B cell (primary cell): ENCODE results near the gene PMPCA. TPM values are rescaled to one million over a fixed set of nuclear protein-coding genes. Genes with fewer than 3 reads are reported as not detected.

Source experiments
- ATAC-seq: fragments of 200-7000 bp; cut with Tn5 transposase; one replicate; pipeline ENCODE4 v1.10.0; 2021; ENCODE audit warnings: low read depth, mild to moderate bottlenecking, moderate number of reproducible peaks, moderate library complexity
- CTCF ChIA-PET: fragments of 350-600 bp; sonication (Branson Sonifier 250); formaldehyde crosslinking; loops from one replicate; lab custom pipeline; 2021; ENCODE audit warnings: antibody characterized with exemption, inconsistent platforms; lab: Charles Lee
- POLR2A ChIA-PET: fragments of 350-600 bp; sonication (Branson Sonifier 250); formaldehyde crosslinking; loops from one replicate; lab custom pipeline; 2021; ENCODE audit warnings: antibody characterized with exemption; lab: Charles Lee
- DNase-seq: peaks from one replicate; pipeline ENCODE4 v3.0.0; 2013
- H2AFZ ChIP-seq: 2 replicates; pipeline ENCODE4 v1.6.1; 2012; ENCODE audit warnings: mild to moderate bottlenecking, low read depth, low read length; ENCODE audit not compliant: insufficient read depth, poor library complexity, severe bottlenecking
- H3K27ac ChIP-seq, 2 donors: 1 replicate in 1 of 2; 2 replicates in 1 of 2; pipeline ENCODE4 v1.5.1; 2012 to 2013; ENCODE audit warnings: low read length in 2 of 2, mild to moderate bottlenecking in 2 of 2, moderate library complexity in 1 of 2
- H3K27me3 ChIP-seq, 4 experiments: fragments of 200-600 bp in 1 of 4; sonication (generic) in 1 of 4; replicated peaks in 1 of 4; 1 replicate in 2 of 4; 2 replicates in 2 of 4; pipeline versions ENCODE4 v1.6.1 to v1.7.0; 2013 to 2016; ENCODE audit warnings: low read length in 3 of 4, mild to moderate bottlenecking in 2 of 4, mixed read lengths in 1 of 4, moderate library complexity in 1 of 4; ENCODE audit not compliant: insufficient read depth in 4 of 4, control insufficient read depth in 3 of 4; ENCODE audit errors: control extremely low read depth in 1 of 4
- H3K36me3 ChIP-seq, 2 experiments: replicated peaks in 1 of 2; 1 replicate in 1 of 2; 2 replicates in 1 of 2; pipeline versions ENCODE4 v1.6.1 to v1.7.1; 2013; ENCODE audit warnings: low read length in 1 of 2; ENCODE audit not compliant: insufficient read depth in 2 of 2, control insufficient read depth in 1 of 2; ENCODE audit errors: control extremely low read depth in 1 of 2, extremely low read depth in 1 of 2
- H3K4me1 ChIP-seq, 2 donors: fragments of 200-600 bp in 1 of 2; sonication (generic) in 1 of 2; 1 replicate in 1 of 2; 2 replicates in 1 of 2; pipeline versions ENCODE4 v1.5.1 to v1.6.1; 2013 to 2017; ENCODE audit warnings: low read length in 2 of 2; ENCODE audit not compliant: control insufficient read depth in 2 of 2, insufficient read depth in 2 of 2
- H3K4me2 ChIP-seq: replicated peaks from 2 replicates; pipeline ENCODE3; 2012; ENCODE audit warnings: mild to moderate bottlenecking, low read depth, low read length; ENCODE audit not compliant: poor library complexity, severe bottlenecking
- H3K4me3 ChIP-seq, 5 experiments: fragments of 200-600 bp in 1 of 5; sonication (generic) in 1 of 5; 1 replicate in 3 of 5; 2 replicates in 2 of 5; pipeline versions ENCODE4 v1.5.1 to v1.7.0; 2011 to 2016; ENCODE audit warnings: low read length in 4 of 5, mild to moderate bottlenecking in 4 of 5, low read depth in 2 of 5, control low read depth in 1 of 5, moderate library complexity in 1 of 5; ENCODE audit not compliant: insufficient read depth in 1 of 5; ENCODE audit errors: control extremely low read depth in 1 of 5, extremely low read depth in 1 of 5
- H3K79me2 ChIP-seq: fragments of 200-600 bp; sonication (generic); one replicate; pipeline ENCODE4 v1.6.0; 2016; ENCODE audit warnings: low read length; ENCODE audit not compliant: control insufficient read depth, insufficient read depth
- H3K9ac ChIP-seq: fragments of 200-600 bp; sonication (generic); 2 replicates; pipeline ENCODE4 v1.6.1; 2017; ENCODE audit warnings: mild to moderate bottlenecking, low read length, moderate library complexity
- H3K9me3 ChIP-seq, 3 donors: one replicate each; pipeline versions ENCODE4 v1.6.1 to v1.7.1; 2013; ENCODE audit warnings: low read length in 2 of 3; ENCODE audit not compliant: control insufficient read depth in 2 of 3, insufficient read depth in 1 of 3; ENCODE audit errors: control extremely low read depth in 1 of 3
- H4K20me1 ChIP-seq: 2 replicates; pipeline ENCODE4 v1.6.0; 2012; ENCODE audit warnings: mild to moderate bottlenecking, low read length; ENCODE audit not compliant: insufficient read depth, control insufficient read depth, poor library complexity, severe bottlenecking
- H3K27ac Mint-ChIP-seq: one replicate; pipeline ENCODE4 v1.8.0; 2021; ENCODE audit warnings: mixed read lengths
- H3K27me3 Mint-ChIP-seq: one replicate; pipeline ENCODE4 v1.8.0; 2021; ENCODE audit warnings: mixed read lengths
- H3K4me1 Mint-ChIP-seq: one replicate; pipeline ENCODE4 v1.8.0; 2021; ENCODE audit warnings: mixed read lengths
- H3K4me3 Mint-ChIP-seq: one replicate; pipeline ENCODE4 v1.8.0; 2021; ENCODE audit warnings: mixed read lengths
- H3K9me3 Mint-ChIP-seq: one replicate; pipeline ENCODE4 v1.8.0; 2022; ENCODE audit warnings: mixed read lengths; ENCODE audit not compliant: insufficient read depth
- EZH2 ChIP-seq: IDR thresholded peaks from 2 replicates; pipeline ENCODE4 v1.6.1; 2012; ENCODE audit warnings: borderline replicate concordance, low read depth, mild to moderate bottlenecking, moderate library complexity, low read length; ENCODE audit not compliant: insufficient read depth, poor library complexity, severe bottlenecking
- WGBS: methylation state at CpG from one replicate; pipeline ENCODE4 v1.1.5; 2013; ENCODE audit warnings: missing lambda C conversion rate; ENCODE audit not compliant: insufficient coverage; 5-methylcytosine and 5-hydroxymethylcytosine counted together
- intact Hi-C: fragments of 100-400 bp; cut with micrococcal nuclease; formaldehyde crosslinking; loops from one replicate; pipeline ENCODE4 v1.10.0; 2022
- polyA plus RNA-seq: library from polyadenylated mRNA; depleted of rRNA; stranded (reverse); fragments of >200 nt; gene quantifications from 2 replicates; pipeline ENCODE4 v1.2.3, GENCODE V29; 2012
- total RNA-seq, 2 donors: library from RNA; stranded (reverse); fragments of 120-200 nt in 1 of 2; gene quantifications; 1 replicate in 1 of 2; 2 replicates in 1 of 2; pipeline versions ENCODE4 v1.2.3 to v1.2.4, GENCODE V29; 2013 to 2022
- TF ChIP-seq, protein P1 (sequence below): fragments of 200-600 bp; IDR thresholded peaks from one replicate; pipeline ENCODE4 v1.8.0; 2022; ENCODE audit warnings: antibody characterized with exemption, mild to moderate bottlenecking

PMPCA gene
- total and polyA plus RNA-seq, 2 donors (not counting 1 experiment from before 2014, with no cell fraction given) = 64.4 to 72.2 TPM

GRCh38 chr9:136453326-136453725 is 42.9 kb downstream of the PMPCA start:
- Histone ChIP-seq H3K9ac (no peak overlapping the region), H2AFZ (no peak overlapping the region), H3K79me2 (peaks cover 15% of the 10 kb centered on the region), H3K4me2 (no peak overlapping the region), H3K27me3 (no peaks in the 10 kb centered on the region), H3K4me1 (no peaks in the 10 kb centered on the region), H3K9me3 (no peaks in the 10 kb centered on the region), H4K20me1 (peaks cover 15% of the 10 kb centered on the region), H3K27ac (no peak overlapping the region), H3K36me3 (peaks cover 4 to 79% of the 10 kb centered on the region in 2 experiments), H3K4me3 (no peak overlapping the region)
- Mint-ChIP-seq H3K4me3 (no peak overlapping the region), H3K27me3 (no peaks in the 10 kb centered on the region), H3K27ac (no peak overlapping the region), H3K4me1 (no peaks in the 10 kb centered on the region), H3K9me3 (no peaks in the 10 kb centered on the region)
- intact Hi-C loops = no loop called here
- 98% methylated on average over 11 of the region's 11 CpGs for WGBS
- ChIA-PET POLR2A (no interaction called here), CTCF (interaction anchor here (0.7 kb wide), 1 partner anchor 588 kb away, joined by 4 read pairs; no protein-coding TSS in a partner anchor)
- ATAC-seq = no peak
- DNase-seq = no peak
- TF ChIP-seq, protein P1, sequence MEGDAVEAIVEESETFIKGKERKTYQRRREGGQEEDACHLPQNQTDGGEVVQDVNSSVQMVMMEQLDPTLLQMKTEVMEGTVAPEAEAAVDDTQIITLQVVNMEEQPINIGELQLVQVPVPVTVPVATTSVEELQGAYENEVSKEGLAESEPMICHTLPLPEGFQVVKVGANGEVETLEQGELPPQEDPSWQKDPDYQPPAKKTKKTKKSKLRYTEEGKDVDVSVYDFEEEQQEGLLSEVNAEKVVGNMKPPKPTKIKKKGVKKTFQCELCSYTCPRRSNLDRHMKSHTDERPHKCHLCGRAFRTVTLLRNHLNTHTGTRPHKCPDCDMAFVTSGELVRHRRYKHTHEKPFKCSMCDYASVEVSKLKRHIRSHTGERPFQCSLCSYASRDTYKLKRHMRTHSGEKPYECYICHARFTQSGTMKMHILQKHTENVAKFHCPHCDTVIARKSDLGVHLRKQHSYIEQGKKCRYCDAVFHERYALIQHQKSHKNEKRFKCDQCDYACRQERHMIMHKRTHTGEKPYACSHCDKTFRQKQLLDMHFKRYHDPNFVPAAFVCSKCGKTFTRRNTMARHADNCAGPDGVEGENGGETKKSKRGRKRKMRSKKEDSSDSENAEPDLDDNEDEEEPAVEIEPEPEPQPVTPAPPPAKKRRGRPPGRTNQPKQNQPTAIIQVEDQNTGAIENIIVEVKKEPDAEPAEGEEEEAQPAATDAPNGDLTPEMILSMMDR = no peak
- TF ChIP-seq EZH2 = no peak

DNA sequence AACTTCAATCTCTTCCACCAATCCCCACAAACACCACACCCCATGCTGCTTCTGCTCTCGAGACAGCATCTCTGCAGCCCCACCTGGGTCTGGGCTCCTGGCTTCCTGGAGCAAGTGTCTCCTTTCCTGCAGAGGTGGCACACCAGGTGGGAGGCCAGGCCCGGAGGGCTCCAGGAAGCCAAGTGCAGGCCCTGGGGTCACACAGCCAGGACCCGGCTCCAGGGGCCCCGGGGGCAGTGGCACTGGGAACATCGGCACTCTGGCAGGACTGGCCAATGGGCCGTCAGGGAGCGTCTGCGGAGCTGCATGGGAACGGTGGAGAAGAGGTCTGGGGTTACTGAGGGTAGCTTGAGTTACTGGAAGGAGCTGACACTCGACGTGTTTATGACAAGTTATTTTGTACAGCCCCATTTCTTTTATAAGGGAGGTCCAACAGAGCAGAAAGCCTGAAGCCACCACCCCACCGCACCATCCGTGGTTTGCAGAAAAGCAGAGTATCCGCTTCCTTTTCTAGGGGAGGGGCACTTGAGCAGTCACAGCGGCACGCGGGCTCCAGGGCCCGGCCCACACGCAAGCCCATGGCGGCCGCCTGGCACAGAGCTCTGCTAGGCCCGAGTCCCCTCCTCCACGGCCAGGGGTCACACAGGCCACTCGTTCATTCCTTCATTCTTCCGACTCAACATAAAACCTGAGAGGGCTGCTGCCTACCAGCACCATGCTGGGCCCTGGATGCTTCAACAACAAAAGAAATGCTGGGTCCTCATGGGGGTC is 43.8 kb downstream of the PMPCA start:
- no peak overlapping the region for H3K27ac Mint-ChIP-seq
- H3K4me3 ChIP-seq = no peak overlapping the region
- H3K27me3 ChIP-seq = no peaks in the 10 kb centered on the region
- no peak overlapping the region for H3K4me2 ChIP-seq
- intact Hi-C loops = no loop called here
- no peaks in the 10 kb centered on the region for H3K4me1 ChIP-seq
- H3K36me3 ChIP-seq = peaks cover 0 to 80% of the 10 kb centered on the region in 2 experiments
- peaks cover 15% of the 10 kb centered on the region for H3K79me2 ChIP-seq
- no peak overlapping the region for H3K27ac ChIP-seq
- TF ChIP-seq, protein P1 = no peak
- TF ChIP-seq EZH2 = no peak
- H3K9me3 Mint-ChIP-seq = no peaks in the 10 kb centered on the region
- WGBS = 98% methylated on average over 24 of the region's 25 CpGs
- H4K20me1 ChIP-seq = peaks cover 21% of the 10 kb centered on the region
- no peak overlapping the region for H2AFZ ChIP-seq
- no peak for ATAC-seq
- no peak overlapping the region for H3K4me3 Mint-ChIP-seq
- no peaks in the 10 kb centered on the region for H3K27me3 Mint-ChIP-seq
- no peaks in the 10 kb centered on the region for H3K4me1 Mint-ChIP-seq
- CTCF ChIA-PET = no interaction called here
- POLR2A ChIA-PET = no interaction called here
- no peak for DNase-seq
- H3K9ac ChIP-seq = no peak overlapping the region
- no peaks in the 10 kb centered on the region for H3K9me3 ChIP-seq
